ENCODE measurements around the gene LMNTD1.
"Not testable (repeated sequence)": the region's sequence is repeated elsewhere in the genome, so short reads cannot be mapped to it uniquely, and the experiment has no call there.

LMNTD1 gene

DNA sequence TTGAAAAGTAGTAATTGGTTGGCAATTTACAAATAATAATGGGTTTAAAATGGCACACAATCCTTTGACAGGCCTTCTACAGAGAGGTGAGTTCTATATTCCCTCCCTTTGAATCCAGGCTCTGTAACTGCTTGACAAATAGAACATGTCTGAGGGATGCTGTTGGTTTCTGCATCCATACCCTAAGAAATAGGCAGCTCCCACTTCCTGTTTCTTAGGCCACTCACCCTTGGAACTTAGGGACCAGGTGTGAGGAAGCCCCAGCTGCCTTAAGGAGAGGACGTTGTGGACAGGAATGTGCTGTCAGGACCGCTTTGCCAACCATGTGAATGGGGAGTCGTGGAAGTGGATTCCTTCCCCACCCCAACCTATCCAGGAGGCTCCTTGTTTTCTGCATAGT is 59.4 kb downstream of the LMNTD1 start:
- Histone ChIP-seq H4K20me1 (ENCODE audit: control insufficient read depth, insufficient read depth, low read depth, low read length) (no peaks in the 10 kb centered on the region), H3K27me3 (ENCODE audit: control insufficient read depth, low read length) (no peaks in the 10 kb centered on the region), H3K4me3 (ENCODE audit: low read length) (no peak overlapping the region), H3K27ac (ENCODE audit: low read depth, low read length) (no peak overlapping the region), H3K9me2 (replicated peaks; ENCODE audit: control insufficient read depth, low read length) (no peaks in the 10 kb centered on the region), H3F3A (ENCODE audit: control insufficient read depth, insufficient read depth) (no peaks in the 10 kb centered on the region), H3K4me2 (ENCODE audit: low read length) (no peak overlapping the region), H3K4me1 (ENCODE audit: control insufficient read depth, low read length) (no peaks in the 10 kb centered on the region), H3K79me2 (ENCODE audit: control insufficient read depth, low read length) (no peaks in the 10 kb centered on the region), H3K36me3 (ENCODE audit: control insufficient read depth, low read length) (no peaks in the 10 kb centered on the region), H3K9me3 (ENCODE audit: control insufficient read depth, insufficient read depth, low read length) (no peaks in the 10 kb centered on the region)
- TF ChIP-seq, protein P1, sequence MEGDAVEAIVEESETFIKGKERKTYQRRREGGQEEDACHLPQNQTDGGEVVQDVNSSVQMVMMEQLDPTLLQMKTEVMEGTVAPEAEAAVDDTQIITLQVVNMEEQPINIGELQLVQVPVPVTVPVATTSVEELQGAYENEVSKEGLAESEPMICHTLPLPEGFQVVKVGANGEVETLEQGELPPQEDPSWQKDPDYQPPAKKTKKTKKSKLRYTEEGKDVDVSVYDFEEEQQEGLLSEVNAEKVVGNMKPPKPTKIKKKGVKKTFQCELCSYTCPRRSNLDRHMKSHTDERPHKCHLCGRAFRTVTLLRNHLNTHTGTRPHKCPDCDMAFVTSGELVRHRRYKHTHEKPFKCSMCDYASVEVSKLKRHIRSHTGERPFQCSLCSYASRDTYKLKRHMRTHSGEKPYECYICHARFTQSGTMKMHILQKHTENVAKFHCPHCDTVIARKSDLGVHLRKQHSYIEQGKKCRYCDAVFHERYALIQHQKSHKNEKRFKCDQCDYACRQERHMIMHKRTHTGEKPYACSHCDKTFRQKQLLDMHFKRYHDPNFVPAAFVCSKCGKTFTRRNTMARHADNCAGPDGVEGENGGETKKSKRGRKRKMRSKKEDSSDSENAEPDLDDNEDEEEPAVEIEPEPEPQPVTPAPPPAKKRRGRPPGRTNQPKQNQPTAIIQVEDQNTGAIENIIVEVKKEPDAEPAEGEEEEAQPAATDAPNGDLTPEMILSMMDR (IDR thresholded peaks at IDR 0.05; ENCODE audit: low read depth, low read length, poor library complexity, severe bottlenecking) = no peak
- TF ChIP-seq EZH2phosphoT487 (IDR thresholded peaks at IDR 0.05; ENCODE audit: borderline replicate concordance, low read length) = no peak

GRCh38 chr12:25491396-25492325 is 61.4 kb downstream of the LMNTD1 start:
- TF ChIP-seq, protein P1 (IDR thresholded peaks at IDR 0.05; ENCODE audit: low read depth, low read length, poor library complexity, severe bottlenecking) = no peak
- TF ChIP-seq EZH2phosphoT487 (IDR thresholded peaks at IDR 0.05; ENCODE audit: borderline replicate concordance, low read length) = no peak
- no peak overlapping the region for H3K4me2 ChIP-seq (ENCODE audit: low read length)

DNA sequence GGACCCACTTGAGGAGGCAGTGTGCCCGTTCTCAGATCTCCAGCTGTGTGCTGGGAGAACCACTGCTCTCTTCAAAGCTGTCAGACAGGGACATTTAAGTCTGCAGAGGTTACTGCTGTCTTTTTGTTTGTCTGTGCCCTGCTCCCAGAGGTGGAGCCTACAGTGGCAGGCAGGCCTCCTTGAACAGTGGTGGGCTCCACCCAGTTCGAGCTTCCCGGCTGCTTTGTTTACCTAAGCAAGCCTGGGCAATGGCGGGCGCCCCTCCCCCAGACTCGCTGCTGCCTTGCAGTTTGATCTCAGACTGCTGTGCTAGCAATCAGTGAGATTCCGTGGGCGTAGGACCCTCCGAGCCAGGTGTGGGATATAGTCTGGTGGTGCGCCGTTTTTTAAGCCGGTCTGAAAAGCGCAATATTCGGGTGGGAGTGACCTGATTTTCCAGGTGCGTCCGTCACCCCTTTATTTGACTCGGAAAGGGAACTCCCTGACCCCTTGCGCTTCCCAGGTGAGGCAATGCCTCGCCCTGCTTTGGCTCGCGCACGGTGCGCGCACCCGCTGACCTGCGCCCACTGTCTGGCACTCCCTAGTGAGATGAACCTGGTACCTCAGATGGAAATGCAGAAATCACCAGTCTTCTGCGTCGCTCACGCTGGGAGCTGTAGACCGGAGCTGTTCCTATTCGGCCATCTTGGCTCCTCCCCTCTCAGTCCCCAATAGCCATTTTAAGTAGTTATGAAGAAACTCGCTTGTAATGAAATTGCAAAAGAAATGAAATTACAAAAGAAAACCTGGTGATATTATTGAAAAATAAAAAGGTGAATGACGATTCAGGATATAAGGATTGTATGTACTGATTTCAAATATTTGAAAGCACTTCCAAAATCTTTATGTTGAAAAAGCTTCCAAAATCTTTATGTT is 63.9 kb downstream of the LMNTD1 start:
- H3K79me2 ChIP-seq (ENCODE audit: control insufficient read depth, low read length); H3K4me2 ChIP-seq (ENCODE audit: low read length); H3K27ac ChIP-seq (ENCODE audit: low read depth, low read length); H3K27me3 ChIP-seq (ENCODE audit: control insufficient read depth, low read length); H3K36me3 ChIP-seq (ENCODE audit: control insufficient read depth, low read length); H3K4me1 ChIP-seq (ENCODE audit: control insufficient read depth, low read length); H4K20me1 ChIP-seq (ENCODE audit: control insufficient read depth, insufficient read depth, low read depth, low read length); H3K9me3 ChIP-seq (ENCODE audit: control insufficient read depth, insufficient read depth, low read length); H3K9me2 ChIP-seq (replicated peaks; ENCODE audit: control insufficient read depth, low read length); H3K4me3 ChIP-seq (ENCODE audit: low read length); H3F3A ChIP-seq (ENCODE audit: control insufficient read depth, insufficient read depth): not testable (repeated sequence)

More at GRCh38 chr12:25491396-25492325, 61.4 kb downstream of the LMNTD1 start:
- no peaks in the 10 kb centered on the region for H3K4me1 ChIP-seq (ENCODE audit: control insufficient read depth, low read length)
- no peak overlapping the region for H3K27ac ChIP-seq (ENCODE audit: low read depth, low read length)
- H3K9me3 ChIP-seq (ENCODE audit: control insufficient read depth, insufficient read depth, low read length) = no peaks in the 10 kb centered on the region
- H3K9me2 ChIP-seq (replicated peaks; ENCODE audit: control insufficient read depth, low read length) = no peaks in the 10 kb centered on the region
- H3K4me3 ChIP-seq (ENCODE audit: low read length) = no peak overlapping the region
- H3K36me3 ChIP-seq (ENCODE audit: control insufficient read depth, low read length) = no peaks in the 10 kb centered on the region
- no peaks in the 10 kb centered on the region for H4K20me1 ChIP-seq (ENCODE audit: control insufficient read depth, insufficient read depth, low read depth, low read length)
- H3K27me3 ChIP-seq (ENCODE audit: control insufficient read depth, low read length) = no peaks in the 10 kb centered on the region
- H3F3A ChIP-seq (ENCODE audit: control insufficient read depth, insufficient read depth) = no peaks in the 10 kb centered on the region
- no peaks in the 10 kb centered on the region for H3K79me2 ChIP-seq (ENCODE audit: control insufficient read depth, low read length)

All from DOHH2 (cell line).